NCI-H526 (cell line): ENCODE data around the gene GATA6.

Source experiments
- DNase-seq, 2 experiments: peaks; one replicate each; lab custom pipeline; 2025; lab: John Stamatoyannopoulos, UW

GATA6 gene

DNA sequence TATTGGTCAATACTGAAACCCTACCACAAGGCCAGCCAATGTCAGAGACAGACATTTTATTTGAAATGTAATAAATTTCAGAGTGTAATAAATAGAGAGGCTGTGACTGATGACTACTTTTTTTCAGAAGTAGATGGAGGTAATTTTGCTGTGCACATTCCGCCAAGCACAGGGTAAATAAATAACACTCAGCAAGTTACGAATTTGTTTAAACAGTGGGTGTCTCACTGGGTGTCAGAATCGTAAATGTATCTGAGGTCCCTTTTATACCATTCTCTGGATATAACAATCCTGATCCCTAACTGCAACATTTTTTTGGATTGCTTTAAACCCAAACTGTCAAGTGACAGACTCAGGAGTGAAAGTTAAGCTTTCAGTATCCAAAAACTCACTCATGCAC is 74.1 kb downstream of the GATA6 start:
- DNase-seq, result no peak

DNA sequence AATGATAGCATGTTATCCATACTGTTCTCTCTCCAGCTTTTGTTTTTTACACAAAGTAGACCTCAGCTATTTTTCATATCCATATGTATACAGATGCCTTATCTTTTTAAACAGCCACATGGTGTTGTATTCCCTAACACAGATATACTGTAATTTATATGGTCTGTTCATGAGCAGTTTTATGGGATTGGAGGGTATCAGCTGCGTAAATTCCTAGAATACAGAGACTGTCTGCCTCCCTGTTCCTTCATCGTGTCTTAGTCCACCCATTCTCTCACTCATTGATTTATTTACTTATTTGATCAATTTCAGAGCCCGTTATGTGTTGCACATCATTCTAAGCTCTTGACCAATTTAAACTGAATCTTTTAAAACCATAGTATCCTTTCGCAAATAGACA is 80.6 kb downstream of the GATA6 start:
- no peak for DNase-seq

DNA sequence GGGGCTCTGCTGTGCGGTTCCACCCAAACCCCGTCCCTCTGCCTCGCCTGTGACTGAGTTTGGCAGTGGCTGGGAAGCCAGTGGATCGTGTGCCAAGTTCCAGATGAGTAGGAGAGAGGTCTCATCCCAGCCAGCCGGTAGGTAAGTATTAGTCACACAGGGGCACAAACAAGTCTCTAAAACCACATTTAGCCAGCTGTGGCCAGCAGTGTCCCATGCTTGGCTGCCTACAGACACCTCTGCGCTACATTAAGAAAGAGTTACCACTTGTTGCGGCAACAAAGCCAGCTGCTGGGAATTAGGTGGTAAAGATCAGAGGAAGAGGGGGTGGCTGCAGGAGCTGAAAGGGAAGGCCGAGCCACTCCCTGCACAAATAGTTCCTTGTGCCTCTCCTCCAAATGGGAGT is 81.2 kb downstream of the GATA6 start:
- DNase-seq, result no peak
